ENCODE measurements around the gene SIRPB2. TPM values are rescaled to one million over a fixed set of nuclear protein-coding genes. Genes with fewer than 3 reads are reported as not detected.

SIRPB2 gene
- total and polyA plus RNA-seq, 2 of the 4 experiments (the other 2 are of a cell fraction) = not detected

DNA sequence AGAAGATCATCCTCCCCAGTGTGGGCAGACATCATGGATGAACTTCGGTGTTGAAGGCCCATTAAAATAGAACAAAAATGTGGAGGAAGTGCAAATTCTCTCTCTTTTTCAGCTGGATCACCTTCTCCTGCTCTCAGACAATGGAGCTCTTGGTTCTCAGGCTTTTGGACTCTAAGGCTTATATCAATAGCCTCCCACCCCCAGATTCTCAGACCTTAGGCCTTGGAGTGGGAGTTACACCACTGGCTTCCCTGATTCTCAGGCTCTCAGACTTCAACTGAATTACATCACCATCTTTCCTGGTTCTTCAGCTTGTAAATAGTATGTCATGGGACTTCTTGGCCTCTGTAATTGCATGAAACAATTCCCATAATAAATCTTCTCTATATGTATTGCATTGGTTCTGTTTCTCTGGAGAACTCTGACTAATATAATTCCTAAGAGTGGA is 61.2 kb downstream of the SIRPB2 start:
- H2AFZ ChIP-seq (replicated peaks; ENCODE audit: low read length, poor library complexity) = no peak overlapping the region
- TF ChIP-seq RFX5 (IDR thresholded peaks at IDR 0.05; ENCODE audit: low read depth, low read length) (no peak), RAD21 (IDR thresholded peaks at IDR 0.05; ENCODE audit: low read length) (no peak), CEBPB (IDR thresholded peaks at IDR 0.05; ENCODE audit: low read depth, low read length) (peak; percentile 43; the same call in 1 of the 2 replicates)
- ATAC-seq (ENCODE audit: low read depth) (peak; percentile 48), DNase-seq (peak; percentile 90)
- peaks cover 6% of the 10 kb centered on the region; the same call in 1 of the 2 replicates for H3K9me1 ChIP-seq (ENCODE audit: insufficient read depth, low read length)
- H2BK5ac ChIP-seq (ENCODE audit: low read depth, low read length, poor library complexity, severe bottlenecking) = no peak overlapping the region
- H3K79me1 ChIP-seq (ENCODE audit: low read depth in 1 of 2, low read length in 2 of 2) = no peaks in the 10 kb centered on the region
- H3K9me3 ChIP-seq (ENCODE audit: control insufficient read depth, insufficient read depth, low read length) = no peaks in the 10 kb centered on the region
- CTCF ChIA-PET = no interaction called here
- WGBS, 2 experiments (ENCODE audit: extremely low coverage in 2 of 2, insufficient read length in 1 of 2) = no CpG with 5 or more reads among the region's 1 CpG
- no peak overlapping the region for H2AK9ac ChIP-seq (replicated peaks; ENCODE audit: low read depth, low read length, poor library complexity)
- no peaks in the 10 kb centered on the region for H4K20me1 ChIP-seq (ENCODE audit: insufficient read depth, low read length)
- H2BK120ac ChIP-seq (ENCODE audit: low read depth, low read length) = no peak overlapping the region
- no peaks in the 10 kb centered on the region for H3K27me3 ChIP-seq (ENCODE audit: control insufficient read depth, insufficient read depth, low read length)
- H2AK5ac ChIP-seq (ENCODE audit: low read depth, low read length) = no peak overlapping the region
- no peak overlapping the region for H3K27ac ChIP-seq (ENCODE audit: insufficient read depth, low read length)
- H2BK20ac ChIP-seq (ENCODE audit: low read depth, low read length) = no peak overlapping the region
- no peak overlapping the region for H3K14ac ChIP-seq (replicated peaks; ENCODE audit: low read depth, low read length)
- H4K91ac ChIP-seq (ENCODE audit: insufficient read depth, low read depth, low read length) = no peak overlapping the region
- dilution Hi-C loops (cut with HindIII; ENCODE audit: low sequenced_read_pairs, unreplicated experiment) = no loop called here
- intact Hi-C loops (cut with micrococcal nuclease) = loop anchor here (5.0 kb wide), 1 partner anchor 33 kb away; no protein-coding TSS in a partner anchor
- no peak overlapping the region for H3K23ac ChIP-seq (ENCODE audit: low read depth, low read length)
- H3K56ac ChIP-seq (ENCODE audit: extremely low read depth, insufficient read depth, low read length) = no peak overlapping the region
- H3K36me3 ChIP-seq (ENCODE audit: control insufficient read depth, insufficient read depth, low read length) = no peaks in the 10 kb centered on the region
- no peak overlapping the region for H3K4me2 ChIP-seq (ENCODE audit: low read depth, low read length)
- no TSS peak for BruUV-seq (replicated peaks)
- no peak overlapping the region for H3K4ac ChIP-seq (ENCODE audit: low read depth, low read length)
- no peak overlapping the region for H3K4me3 ChIP-seq (ENCODE audit: insufficient read depth, low read depth, low read length)
- H4K8ac ChIP-seq (ENCODE audit: low read depth in 2 of 2, low read length in 2 of 2) = no peak overlapping the region
- H3K18ac ChIP-seq (ENCODE audit: low read depth, low read length) = 0 out of 2 replicates have a peak overlapping the region, but pooled peaks have one; percentile 6
- in situ Hi-C loops (cut with MboI; ENCODE audit: low sequenced_read_pairs) = no loop called here
- H4K5ac ChIP-seq (ENCODE audit: low read depth, low read length) = no peak overlapping the region; the same call in 1 of the 2 replicates
- POLR2A ChIA-PET (ENCODE audit: unreplicated experiment) = no interaction called here
- no peak overlapping the region for H3K9ac ChIP-seq (ENCODE audit: low read depth, low read length)
- no peak overlapping the region for H2BK15ac ChIP-seq (ENCODE audit: low read depth, low read length)
- peaks cover 7% of the 10 kb centered on the region for H3K4me1 ChIP-seq (ENCODE audit: control insufficient read depth, insufficient read depth, low read length)
